ENCODE data around the gene CCDC63.

CCDC63 gene

DNA sequence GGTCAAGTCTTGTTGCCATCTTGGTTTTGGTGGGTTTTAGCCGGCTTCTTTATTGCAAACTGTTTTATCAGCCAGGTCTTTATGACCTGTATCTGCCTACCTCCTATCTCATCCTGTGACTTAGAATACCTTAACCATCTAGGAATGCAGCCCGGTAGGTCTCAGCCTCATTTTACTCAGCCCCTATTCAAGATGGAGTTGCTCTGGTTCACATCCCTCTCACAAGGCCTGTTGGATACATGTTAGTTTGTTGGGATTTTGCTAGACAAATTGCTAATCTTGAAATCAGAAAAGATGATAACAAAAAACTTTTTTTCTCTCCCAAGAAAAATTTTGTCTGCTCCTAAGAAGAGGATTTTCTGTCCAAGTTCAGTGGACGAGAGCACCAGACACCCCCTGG is 27.6 kb upstream of the CCDC63 start:
- CTCF ChIA-PET = interaction anchor here (0.6 kb wide), 1 partner anchor 231 kb away, joined by 3 read pairs; no protein-coding TSS in a partner anchor
- POLR2A ChIA-PET (ENCODE audit: low non-redundant PET) = no interaction called here
- no peak overlapping the region for H3K27ac ChIP-seq
- no peak for DNase-seq (ENCODE audit: low spot score)
- TF ChIP-seq, protein P1, sequence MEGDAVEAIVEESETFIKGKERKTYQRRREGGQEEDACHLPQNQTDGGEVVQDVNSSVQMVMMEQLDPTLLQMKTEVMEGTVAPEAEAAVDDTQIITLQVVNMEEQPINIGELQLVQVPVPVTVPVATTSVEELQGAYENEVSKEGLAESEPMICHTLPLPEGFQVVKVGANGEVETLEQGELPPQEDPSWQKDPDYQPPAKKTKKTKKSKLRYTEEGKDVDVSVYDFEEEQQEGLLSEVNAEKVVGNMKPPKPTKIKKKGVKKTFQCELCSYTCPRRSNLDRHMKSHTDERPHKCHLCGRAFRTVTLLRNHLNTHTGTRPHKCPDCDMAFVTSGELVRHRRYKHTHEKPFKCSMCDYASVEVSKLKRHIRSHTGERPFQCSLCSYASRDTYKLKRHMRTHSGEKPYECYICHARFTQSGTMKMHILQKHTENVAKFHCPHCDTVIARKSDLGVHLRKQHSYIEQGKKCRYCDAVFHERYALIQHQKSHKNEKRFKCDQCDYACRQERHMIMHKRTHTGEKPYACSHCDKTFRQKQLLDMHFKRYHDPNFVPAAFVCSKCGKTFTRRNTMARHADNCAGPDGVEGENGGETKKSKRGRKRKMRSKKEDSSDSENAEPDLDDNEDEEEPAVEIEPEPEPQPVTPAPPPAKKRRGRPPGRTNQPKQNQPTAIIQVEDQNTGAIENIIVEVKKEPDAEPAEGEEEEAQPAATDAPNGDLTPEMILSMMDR (conservative IDR thresholded peaks at IDR 0.05; ENCODE audit: low read depth) = no peak

GRCh38 chr12:110819646-110820045 is 27.1 kb upstream of the CCDC63 start:
- no peak overlapping the region for H3K27ac ChIP-seq
- POLR2A ChIA-PET (ENCODE audit: low non-redundant PET) = no interaction called here
- TF ChIP-seq, protein P1 (conservative IDR thresholded peaks at IDR 0.05; ENCODE audit: low read depth) = no peak
- CTCF ChIA-PET = interaction anchor here (0.6 kb wide), 2 partner anchors 82 to 231 kb away, joined by 3 read pairs; no protein-coding TSS in a partner anchor
- DNase-seq (ENCODE audit: low spot score) = no peak

- DNase-seq (ENCODE audit: low spot score) = no peak
- H3K27ac ChIP-seq = no peak overlapping the region
- CTCF ChIA-PET = no interaction called here
- TF ChIP-seq, protein P1 (conservative IDR thresholded peaks at IDR 0.05; ENCODE audit: low read depth) = no peak
- POLR2A ChIA-PET (ENCODE audit: low non-redundant PET) = no interaction called here
Measured at GRCh38 chr12:110821917-110822316, 24.9 kb upstream of the CCDC63 start.

DNA sequence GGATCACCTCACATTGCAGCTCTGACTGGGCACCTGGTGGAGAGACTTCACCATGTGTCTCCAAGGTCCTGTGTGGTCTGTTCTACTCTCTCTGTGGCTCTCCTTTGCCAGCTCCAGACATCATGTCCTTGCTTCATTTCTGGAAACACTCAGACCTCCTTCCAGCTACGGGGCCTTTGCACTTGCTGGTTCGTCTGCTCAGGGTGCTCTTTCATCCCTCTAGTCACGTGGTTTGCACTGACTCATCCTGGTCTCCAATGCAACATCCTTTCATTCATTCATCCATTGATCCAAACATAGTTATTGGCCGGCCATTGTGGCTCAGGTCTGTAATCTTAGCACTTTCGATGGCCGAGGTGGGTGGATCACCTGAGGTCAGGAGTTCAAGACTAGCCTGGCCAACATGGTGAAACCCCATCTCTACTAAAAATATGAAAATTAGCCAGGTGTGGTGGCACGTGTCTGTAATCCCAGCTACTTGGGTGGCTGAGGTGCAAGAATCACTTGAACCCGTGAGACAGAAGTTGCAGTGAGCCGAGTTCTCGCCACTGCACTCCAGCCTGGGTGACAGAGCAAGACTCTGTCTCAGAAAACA is 23.9 kb upstream of the CCDC63 start:
- DNase-seq (ENCODE audit: low spot score) = no peak
- no peak overlapping the region for H3K27ac ChIP-seq
- TF ChIP-seq, protein P1 (conservative IDR thresholded peaks at IDR 0.05; ENCODE audit: low read depth) = no peak
- POLR2A ChIA-PET (ENCODE audit: low non-redundant PET) = no interaction called here
- CTCF ChIA-PET = no interaction called here

DNA sequence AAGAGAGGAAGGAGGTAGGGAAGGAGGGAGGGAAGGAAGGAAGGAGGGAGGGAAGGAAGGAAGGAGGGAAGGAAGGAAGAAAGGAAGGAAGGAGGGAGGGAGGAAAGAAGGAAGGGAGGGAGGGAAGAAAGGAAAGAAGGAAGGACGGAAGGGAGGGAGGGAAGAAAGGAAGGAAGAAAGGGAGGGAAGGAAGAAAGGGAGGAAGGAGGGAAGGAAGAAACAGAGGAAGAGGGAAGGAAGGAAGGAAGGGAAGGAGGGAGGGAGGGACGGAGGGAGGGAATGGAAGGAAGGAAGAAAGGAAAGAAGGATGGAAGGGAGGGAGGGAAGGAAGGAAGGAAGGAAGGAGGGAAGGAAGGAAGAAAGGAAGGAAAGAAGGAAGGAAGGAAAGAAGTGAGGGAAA is 22.4 kb upstream of the CCDC63 start:
- H3K27ac ChIP-seq = no peak overlapping the region
- no peak for DNase-seq (ENCODE audit: low spot score)
- CTCF ChIA-PET = no interaction called here
- POLR2A ChIA-PET (ENCODE audit: low non-redundant PET) = no interaction called here
- TF ChIP-seq, protein P1 (conservative IDR thresholded peaks at IDR 0.05; ENCODE audit: low read depth) = no peak

DNA sequence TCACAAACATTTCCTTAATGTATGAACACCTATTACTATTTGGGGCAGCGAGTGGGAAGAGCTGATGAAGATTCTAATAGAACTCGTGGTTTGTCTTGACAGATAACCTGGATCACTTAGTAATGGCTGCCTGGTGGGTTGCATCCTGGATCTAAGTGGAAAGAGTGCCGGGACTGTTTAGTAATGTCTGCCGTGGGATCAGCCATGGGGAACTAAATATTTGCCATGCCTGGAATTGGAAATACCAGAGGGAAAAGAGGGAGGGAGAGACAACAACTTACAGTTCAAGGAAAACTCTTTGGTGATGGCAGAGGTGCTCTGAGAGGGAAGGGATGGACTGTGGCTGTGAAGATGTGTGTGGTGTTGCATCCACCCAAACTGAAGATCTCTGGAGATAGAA is 21.3 kb upstream of the CCDC63 start:
- no peak overlapping the region for H3K27ac ChIP-seq
- CTCF ChIA-PET = interaction anchor here (0.8 kb wide), 1 partner anchor 11 kb away, joined by 4 read pairs; no protein-coding TSS in a partner anchor
- DNase-seq (ENCODE audit: low spot score) = no peak
- POLR2A ChIA-PET (ENCODE audit: low non-redundant PET) = no interaction called here
- TF ChIP-seq, protein P1 (conservative IDR thresholded peaks at IDR 0.05; ENCODE audit: low read depth) = no peak

Data from RWPE1 (cell line).